Vagina (tissue), 2 donors: Measurements from ENCODE around the gene TNFRSF19. TPM values are rescaled to one million over a fixed set of nuclear protein-coding genes. Genes with fewer than 3 reads are reported as not detected.

Experiments used
- DNase-seq, 2 donors: peaks; one replicate each; pipeline ENCODE4 v3.0.0-alpha.2; 2017; ENCODE audit errors: extremely low spot score in 2 of 2
- H3K27ac ChIP-seq: fragments of 200-600 bp; sonication (generic); one replicate; pipeline ENCODE4 v1.5.1; 2019
- H3K27me3 ChIP-seq: fragments of 200-600 bp; sonication (generic); one replicate; pipeline ENCODE4 v1.5.1; 2019
- H3K36me3 ChIP-seq, 2 donors: fragments of 200-600 bp; sonication (generic); one replicate each; pipeline ENCODE4 v1.5.1; 2017 to 2019
- H3K4me1 ChIP-seq: fragments of 200-600 bp; sonication (generic); one replicate; pipeline ENCODE4 v1.5.1; 2019
- H3K4me3 ChIP-seq, 2 donors: fragments of 200-600 bp; sonication (generic); 1 replicate in 1 of 2; 2 replicates in 1 of 2; pipeline ENCODE4 v1.5.1; 2016 to 2019
- H3K9me3 ChIP-seq: fragments of 200-600 bp; sonication (generic); one replicate; pipeline ENCODE4 v1.5.1; 2019
- POLR2A ChIP-seq, 2 donors: fragments of 450-650 bp; IDR thresholded peaks; one replicate each; pipeline ENCODE4 v1.6.1; 2017; ENCODE audit warnings: antibody characterized with exemption in 2 of 2, mild to moderate bottlenecking in 2 of 2, moderate library complexity in 2 of 2
- POLR2AphosphoS5 ChIP-seq, 2 donors: sonication (generic); formaldehyde crosslinking; IDR thresholded peaks; one replicate each; pipeline ENCODE4 v1.9.0; 2017; ENCODE audit warnings: antibody characterized with exemption in 2 of 2, mild to moderate bottlenecking in 2 of 2, low read depth in 1 of 2; ENCODE audit not compliant: insufficient read depth in 1 of 2
- intact Hi-C: fragments of 100-400 bp; cut with DNase I; formaldehyde crosslinking; loops from one replicate; pipeline ENCODE4 v1.15.1; 2023
- total RNA-seq: library from RNA; depleted of rRNA; stranded (reverse); fragments of >200 nt; gene quantifications from one replicate; pipeline ENCODE4 v1.2.3, GENCODE V29; 2016
- TF ChIP-seq, protein P1 (sequence below), 3 experiments: fragments of 450-650 bp in 2 of 3; fragments of 200-600 bp in 1 of 3; sonication (generic) in 1 of 3; IDR thresholded peaks; one replicate each; pipeline ENCODE4 v1.5.1; 2017 to 2019; ENCODE audit warnings: antibody characterized with exemption in 3 of 3, mild to moderate bottlenecking in 2 of 3, moderate library complexity in 2 of 3

Gene TNFRSF19
- total RNA-seq, 1 donor from 2014 or later, result 10.3 TPM

DNA sequence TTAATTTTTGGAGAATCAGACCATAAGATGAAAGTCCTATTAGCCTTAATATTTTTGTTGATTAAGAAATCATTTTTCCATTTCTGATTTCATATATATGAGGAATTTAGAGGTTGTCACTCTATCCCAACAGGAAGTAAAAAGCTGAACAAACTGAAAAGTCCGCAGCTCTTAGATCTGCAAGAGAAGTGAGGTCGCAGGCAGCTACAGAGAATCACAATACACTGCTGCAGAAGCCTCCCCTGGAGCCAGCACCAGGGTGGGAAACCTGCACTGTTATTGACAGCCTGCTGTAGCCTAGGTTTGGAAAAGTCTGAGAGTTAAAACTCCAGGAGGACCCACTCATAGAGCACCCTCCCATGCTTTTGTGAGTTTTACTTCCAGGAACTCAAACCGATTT is 29.9 kb downstream of the TNFRSF19 start:
- DNase-seq, result no peak
- intact Hi-C loops, result no loop called here
- Histone ChIP-seq H3K9me3 (no peaks in the 10 kb centered on the region), H3K4me3 (no peak overlapping the region), H3K36me3 (peaks cover 0 to under 1% of the 10 kb centered on the region in 2 donors), H3K27me3 (no peaks in the 10 kb centered on the region), H3K4me1 (no peaks in the 10 kb centered on the region), H3K27ac (no peak overlapping the region)
- TF ChIP-seq, protein P1, sequence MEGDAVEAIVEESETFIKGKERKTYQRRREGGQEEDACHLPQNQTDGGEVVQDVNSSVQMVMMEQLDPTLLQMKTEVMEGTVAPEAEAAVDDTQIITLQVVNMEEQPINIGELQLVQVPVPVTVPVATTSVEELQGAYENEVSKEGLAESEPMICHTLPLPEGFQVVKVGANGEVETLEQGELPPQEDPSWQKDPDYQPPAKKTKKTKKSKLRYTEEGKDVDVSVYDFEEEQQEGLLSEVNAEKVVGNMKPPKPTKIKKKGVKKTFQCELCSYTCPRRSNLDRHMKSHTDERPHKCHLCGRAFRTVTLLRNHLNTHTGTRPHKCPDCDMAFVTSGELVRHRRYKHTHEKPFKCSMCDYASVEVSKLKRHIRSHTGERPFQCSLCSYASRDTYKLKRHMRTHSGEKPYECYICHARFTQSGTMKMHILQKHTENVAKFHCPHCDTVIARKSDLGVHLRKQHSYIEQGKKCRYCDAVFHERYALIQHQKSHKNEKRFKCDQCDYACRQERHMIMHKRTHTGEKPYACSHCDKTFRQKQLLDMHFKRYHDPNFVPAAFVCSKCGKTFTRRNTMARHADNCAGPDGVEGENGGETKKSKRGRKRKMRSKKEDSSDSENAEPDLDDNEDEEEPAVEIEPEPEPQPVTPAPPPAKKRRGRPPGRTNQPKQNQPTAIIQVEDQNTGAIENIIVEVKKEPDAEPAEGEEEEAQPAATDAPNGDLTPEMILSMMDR (IDR thresholded peaks at IDR 0.05), result no peak
- TF ChIP-seq POLR2AphosphoS5 (IDR thresholded peaks at IDR 0.05; ENCODE audit: insufficient read depth in 1 of 2, low read depth in 1 of 2) (no peak), POLR2A (IDR thresholded peaks at IDR 0.05) (no peak)

DNA sequence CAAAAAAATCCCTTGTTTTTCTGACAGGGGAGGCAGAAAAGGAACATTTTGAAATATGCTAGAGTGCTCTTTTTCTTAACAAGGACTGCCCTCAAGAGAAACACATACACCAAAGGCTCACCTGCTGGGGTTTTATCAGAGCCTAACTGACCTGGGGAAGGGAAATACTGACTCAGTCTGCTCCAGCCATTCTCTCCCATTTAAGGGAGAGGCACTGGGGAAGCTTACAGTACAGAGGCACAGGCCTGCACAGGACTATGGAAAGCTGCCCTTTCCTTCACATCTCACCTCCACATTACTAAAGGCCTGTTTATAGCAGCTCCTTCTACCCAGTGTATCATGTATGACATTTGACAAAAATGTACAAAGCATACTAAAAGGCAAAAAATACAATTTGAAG is 30.3 kb downstream of the TNFRSF19 start:
- intact Hi-C loops, result no loop called here
- no peaks in the 10 kb centered on the region for H3K4me1 ChIP-seq
- no peak overlapping the region for H3K27ac ChIP-seq

DNA sequence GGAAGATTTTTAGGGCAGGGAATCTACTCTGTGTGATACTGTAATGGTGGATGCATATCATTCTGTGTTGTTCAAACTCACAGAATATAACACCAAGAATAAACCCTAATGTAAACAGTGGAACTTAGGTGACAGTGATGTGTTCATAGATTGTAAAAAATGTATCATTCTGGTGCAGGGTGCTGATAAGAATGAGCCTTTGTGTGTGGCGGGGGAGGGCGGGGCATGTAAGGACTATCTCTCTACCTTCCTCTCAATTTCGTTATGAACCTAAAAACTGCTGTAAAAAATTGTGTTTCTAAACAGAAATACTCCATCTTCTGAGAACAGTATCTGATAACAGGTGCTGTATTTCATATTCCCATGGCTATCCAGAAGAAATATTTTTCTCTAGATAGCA is 35.6 kb downstream of the TNFRSF19 start:
- Histone ChIP-seq H3K4me3 (no peak overlapping the region), H3K27ac (no peak overlapping the region), H3K27me3 (no peaks in the 10 kb centered on the region), H3K9me3 (no peaks in the 10 kb centered on the region), H3K36me3 (no peaks in the 10 kb centered on the region), H3K4me1 (peaks cover 21% of the 10 kb centered on the region)
- TF ChIP-seq POLR2AphosphoS5 (IDR thresholded peaks at IDR 0.05; ENCODE audit: insufficient read depth in 1 of 2, low read depth in 1 of 2) (no peak), POLR2A (IDR thresholded peaks at IDR 0.05) (no peak)
- TF ChIP-seq, protein P1 (IDR thresholded peaks at IDR 0.05), result no peak
- intact Hi-C loops, result no loop called here
- no peak for DNase-seq

More for the DNA sequence above, 30.3 kb downstream of the TNFRSF19 start:
- TF ChIP-seq POLR2A (IDR thresholded peaks at IDR 0.05), result no peak
- TF ChIP-seq POLR2AphosphoS5 (IDR thresholded peaks at IDR 0.05; ENCODE audit: insufficient read depth in 1 of 2, low read depth in 1 of 2), result no peak
- TF ChIP-seq, protein P1 (IDR thresholded peaks at IDR 0.05), result no peak
- no peaks in the 10 kb centered on the region for H3K36me3 ChIP-seq
- DNase-seq, result no peak
- H3K9me3 ChIP-seq, result no peaks in the 10 kb centered on the region
- H3K27me3 ChIP-seq, result no peaks in the 10 kb centered on the region
- H3K4me3 ChIP-seq, result no peak overlapping the region

DNA sequence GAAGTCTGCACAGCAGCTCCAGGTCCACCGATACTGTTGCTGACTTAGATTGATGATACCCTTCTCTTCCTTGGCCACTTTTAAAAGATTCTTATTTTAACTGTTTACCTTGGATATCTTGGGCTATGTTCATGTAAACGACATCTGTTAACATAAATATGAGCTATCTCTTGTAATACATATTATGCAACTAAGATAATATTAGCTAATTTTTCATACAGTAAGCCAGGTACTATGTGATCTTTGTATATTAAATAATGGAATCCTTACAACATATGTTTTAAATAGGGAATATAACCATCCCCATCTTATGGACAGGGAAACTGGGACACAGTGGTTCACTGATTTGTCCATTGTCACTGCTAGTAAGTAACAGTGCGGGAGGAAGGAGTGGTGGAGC is 37.9 kb downstream of the TNFRSF19 start:
- TF ChIP-seq, protein P1 (IDR thresholded peaks at IDR 0.05), result no peak
- TF ChIP-seq POLR2A (IDR thresholded peaks at IDR 0.05) (no peak), POLR2AphosphoS5 (IDR thresholded peaks at IDR 0.05; ENCODE audit: insufficient read depth in 1 of 2, low read depth in 1 of 2) (no peak)
- no peaks in the 10 kb centered on the region for H3K9me3 ChIP-seq
- no peaks in the 10 kb centered on the region for H3K36me3 ChIP-seq
- no peaks in the 10 kb centered on the region for H3K27me3 ChIP-seq
- H3K4me3 ChIP-seq, result no peak overlapping the region
- intact Hi-C loops, result no loop called here
- H3K27ac ChIP-seq, result peak overlapping the region; percentile 75
- peaks cover 34% of the 10 kb centered on the region for H3K4me1 ChIP-seq
- no peak for DNase-seq

DNA sequence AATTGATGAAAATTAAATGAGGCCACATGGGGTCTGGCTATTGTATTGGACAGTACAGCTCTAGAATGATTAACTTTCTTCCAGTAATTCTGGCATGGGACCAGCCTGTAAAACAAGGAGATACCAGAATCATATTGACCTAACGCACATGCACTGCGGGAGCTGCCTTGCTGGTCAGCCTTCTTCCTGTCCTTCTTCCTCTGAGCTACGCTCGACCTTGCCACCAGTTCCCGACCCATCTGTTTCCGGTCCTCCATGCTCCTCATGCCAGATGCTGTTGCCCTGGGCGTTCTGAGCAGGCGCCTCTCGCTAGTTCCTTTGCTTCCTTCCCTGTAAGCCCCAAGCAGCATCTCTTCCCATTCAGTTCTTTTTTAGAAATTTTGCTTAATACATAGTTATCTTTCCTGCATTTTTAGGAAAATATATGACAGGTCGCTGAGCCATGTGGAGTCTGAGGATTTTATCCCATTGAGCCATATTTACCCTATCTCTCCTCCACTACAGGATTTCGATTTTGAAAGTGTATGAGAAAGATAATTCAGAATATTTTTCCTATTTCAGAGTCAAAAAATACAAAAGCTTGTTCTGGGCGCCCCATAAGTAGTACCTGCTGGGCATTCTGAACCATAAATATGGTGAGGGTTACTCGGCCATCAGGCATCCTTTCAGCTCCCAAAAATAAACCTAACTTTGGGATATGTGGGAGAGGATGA is 38.6 kb downstream of the TNFRSF19 start:
- Histone ChIP-seq H3K9me3 (no peaks in the 10 kb centered on the region), H3K27ac (peak overlapping the region; percentile 75), H3K27me3 (no peaks in the 10 kb centered on the region), H3K4me3 (peak overlapping the region; percentile 19 to 27), H3K36me3 (no peaks in the 10 kb centered on the region), H3K4me1 (peaks cover 34% of the 10 kb centered on the region)
- TF ChIP-seq POLR2AphosphoS5 (IDR thresholded peaks at IDR 0.05; ENCODE audit: insufficient read depth in 1 of 2, low read depth in 1 of 2) (no peak), POLR2A (IDR thresholded peaks at IDR 0.05) (no peak)
- TF ChIP-seq, protein P1 (IDR thresholded peaks at IDR 0.05), result no peak
- intact Hi-C loops, result no loop called here
- DNase-seq, result no peak
